MM.1S (cell line): ENCODE data around the gene ARHGAP27.

ENCODE experiments used
- CTCF ChIP-seq: fragments of 300-600 bp; sonication (generic); IDR thresholded peaks from 2 replicates; pipeline ENCODE4 v1.5.1; 2016; ENCODE audit warnings: antibody characterized with exemption, low read length, mixed read lengths
- EZH2 ChIP-seq: fragments of 300-600 bp; sonication (generic); optimal IDR thresholded peaks from 2 replicates; pipeline ENCODE3; 2017; ENCODE audit warnings: low read depth, mild to moderate bottlenecking, antibody characterized with exemption, low read length, mixed read lengths

- TF ChIP-seq CTCF (no peak), EZH2 (no peak)
Measured at GRCh38 chr17:45380046-45380765, 52.5 kb downstream of the ARHGAP27 start.
